HS-5 (cell line): Measurements from ENCODE around the gene NECAB3.
"Not testable (repeated sequence)": the region's sequence is repeated elsewhere in the genome, so short reads cannot be mapped to it uniquely, and the experiment has no call there.

ENCODE experiments used
- DNase-seq: peaks from one replicate; pipeline ENCODE4 v3.0.0-alpha.2; 2012; ENCODE audit warnings: low read depth

NECAB3 gene, protein sequence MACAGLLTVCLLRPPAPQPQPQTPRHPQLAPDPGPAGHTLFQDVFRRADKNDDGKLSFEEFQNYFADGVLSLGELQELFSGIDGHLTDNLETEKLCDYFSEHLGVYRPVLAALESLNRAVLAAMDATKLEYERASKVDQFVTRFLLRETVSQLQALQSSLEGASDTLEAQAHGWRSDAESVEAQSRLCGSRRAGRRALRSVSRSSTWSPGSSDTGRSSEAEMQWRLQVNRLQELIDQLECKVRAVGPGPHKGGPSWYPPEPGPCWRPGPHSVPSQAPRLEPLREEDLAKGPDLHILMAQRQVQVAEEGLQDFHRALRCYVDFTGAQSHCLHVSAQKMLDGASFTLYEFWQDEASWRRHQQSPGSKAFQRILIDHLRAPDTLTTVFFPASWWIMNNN

GRCh38 chr20:33674294-33675135 is at the start of gene NECAB3:
Gene NECAB3 (minus strand): TSS chr20:33674428. CDS start chr20:33674352, 76 bp downstream.
- peak; percentile 28 for DNase-seq

- DNase-seq = no peak
Observed at GRCh38 chr20:33721391-33722140, 47.3 kb upstream of the NECAB3 start.

DNA sequence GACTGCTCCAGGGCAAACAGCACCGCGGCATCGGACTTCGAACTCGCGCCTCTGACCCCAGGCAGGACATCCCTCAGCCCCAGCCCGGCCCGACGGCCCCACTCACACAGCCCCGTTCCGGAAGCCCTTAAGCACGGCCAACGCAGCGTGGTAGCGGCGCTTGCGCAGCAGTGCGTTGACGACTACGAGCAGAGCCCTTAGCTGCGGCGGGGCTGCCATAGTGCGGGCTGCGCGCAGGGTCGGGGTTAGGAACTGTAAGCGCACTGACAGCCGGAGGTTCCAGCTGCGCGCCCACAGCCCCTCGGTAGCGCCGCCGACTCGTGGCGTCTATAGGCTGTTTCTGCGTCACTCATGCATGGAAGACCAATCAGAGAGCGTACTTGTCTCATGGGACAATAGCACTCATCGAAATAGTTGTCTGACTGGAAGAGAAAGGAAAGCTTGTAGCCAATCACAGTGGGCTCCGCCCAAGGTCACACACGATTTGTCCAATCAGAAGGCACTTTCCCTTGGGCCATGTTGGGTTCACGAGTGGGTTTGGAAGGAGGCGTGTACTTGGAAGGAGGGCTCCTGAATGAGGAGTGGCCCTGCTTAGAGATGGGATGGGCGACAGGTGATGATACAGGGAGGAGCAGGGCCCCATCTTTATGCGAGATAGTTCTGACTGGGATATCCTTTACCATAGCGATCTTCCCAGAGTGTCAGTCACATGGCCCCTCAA is 45.9 kb upstream of the NECAB3 start, which contains the start of gene PXMP4:
Gene PXMP4, minus strand, starts transcription at position 322 of the 721 bp plus-strand sequence. Its CDS starts 103 bp downstream, at position 219.
- DNase-seq = peak; percentile 95

- no peak for DNase-seq
Observed at GRCh38 chr20:33719277-33719988, 45.2 kb upstream of the NECAB3 start.

DNA sequence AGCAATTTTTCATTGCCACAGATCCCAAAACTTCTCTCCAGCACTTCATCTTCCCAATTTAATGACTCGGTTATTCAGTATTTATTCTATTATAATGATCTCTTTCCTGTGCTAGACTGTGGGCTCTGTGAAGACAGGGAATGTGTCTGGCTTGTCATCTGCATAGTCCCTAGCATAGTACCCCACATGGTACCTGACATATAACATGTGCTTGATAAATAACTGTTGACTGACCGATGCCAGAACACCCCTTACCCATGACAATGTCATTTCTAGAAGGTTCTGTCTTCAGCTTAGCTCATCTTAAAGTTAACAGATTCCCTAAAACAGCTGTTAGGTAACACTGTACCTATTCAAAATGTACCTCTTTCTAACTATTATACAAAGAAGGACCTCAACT is 42.3 kb upstream of the NECAB3 start:
- DNase-seq = no peak

- DNase-seq = no peak
Observed at GRCh38 chr20:33713865-33714367, 39.7 kb upstream of the NECAB3 start.

GRCh38 chr20:33711446-33711738 is 37.2 kb upstream of the NECAB3 start:
- DNase-seq = no peak

DNA sequence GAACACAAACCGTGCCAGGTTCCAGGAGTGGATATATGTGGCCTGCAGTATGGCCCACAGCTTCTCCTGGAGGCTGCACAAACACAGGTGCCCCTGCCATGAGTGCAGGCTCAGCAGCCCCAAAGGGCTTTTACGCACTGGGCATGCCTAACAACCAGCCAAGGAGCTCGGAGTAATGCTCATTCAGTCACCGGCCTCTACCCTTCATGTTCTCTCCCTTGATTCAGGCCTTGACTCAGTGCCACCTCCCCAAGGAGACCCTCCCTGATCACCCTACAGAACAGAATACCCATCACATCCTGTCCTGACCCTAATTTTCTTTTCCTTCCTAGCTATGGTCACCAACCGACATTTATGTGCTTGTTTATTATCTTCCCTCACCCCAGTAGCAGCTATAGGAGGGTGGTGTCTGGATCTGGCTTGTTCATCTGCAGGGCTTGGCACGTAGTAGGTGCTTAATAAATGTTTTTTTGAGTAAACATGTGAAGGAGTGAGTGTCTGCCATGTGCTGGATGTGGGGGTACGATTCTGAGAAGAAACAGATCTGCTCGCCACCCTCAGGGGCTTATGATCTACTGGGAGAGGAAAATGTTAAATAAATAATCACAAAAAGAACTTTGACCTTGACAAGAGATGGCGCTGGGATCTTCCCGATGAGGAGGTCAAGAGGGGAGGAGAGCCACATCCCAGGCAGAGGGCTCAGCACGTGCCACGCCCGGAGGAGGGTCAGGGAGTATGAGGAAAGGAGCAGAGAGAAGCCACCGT is 36.6 kb upstream of the NECAB3 start:
- DNase-seq = no peak

- DNase-seq = no peak
Observed at GRCh38 chr20:33709905-33710541, 35.8 kb upstream of the NECAB3 start.

DNA sequence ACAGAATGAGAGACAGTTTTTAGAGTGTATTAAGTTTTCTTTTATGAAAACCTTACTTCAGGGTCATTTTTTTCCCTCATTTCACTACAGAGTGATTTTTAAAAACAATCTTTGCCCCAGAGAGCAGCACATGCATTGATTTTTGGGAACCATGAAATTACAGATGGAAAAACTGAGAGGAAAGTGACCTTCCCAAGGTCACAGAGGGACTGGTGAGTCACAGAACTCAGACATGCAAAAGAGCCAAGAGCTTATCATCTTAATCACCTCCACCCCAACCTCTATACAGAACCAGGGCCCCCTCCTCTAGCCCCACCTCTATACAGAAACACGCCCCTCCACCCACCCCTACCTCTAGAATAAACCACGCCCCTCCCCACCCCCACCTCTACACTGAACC is 35.2 kb upstream of the NECAB3 start:
- no peak for DNase-seq

DNA sequence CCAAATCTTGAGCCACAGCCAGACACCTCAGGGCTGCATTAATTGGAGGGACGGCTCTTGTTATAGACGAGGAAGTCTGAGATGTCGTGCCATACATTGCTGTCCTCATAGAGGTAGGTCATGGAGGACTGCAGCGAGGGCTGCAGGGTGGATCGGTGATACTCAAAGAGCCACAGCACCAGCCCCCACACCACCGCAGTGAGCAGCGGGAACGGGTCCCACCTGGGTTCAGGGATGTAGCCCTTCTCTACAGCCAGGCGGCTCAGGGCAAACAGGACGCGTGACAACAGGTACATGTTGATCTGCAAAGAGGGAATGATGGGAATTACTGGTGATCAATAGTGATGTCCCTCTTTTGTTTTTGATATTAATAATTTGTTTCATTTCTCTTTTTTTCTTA is 33.4 kb upstream of the NECAB3 start:
- no peak for DNase-seq

DNA sequence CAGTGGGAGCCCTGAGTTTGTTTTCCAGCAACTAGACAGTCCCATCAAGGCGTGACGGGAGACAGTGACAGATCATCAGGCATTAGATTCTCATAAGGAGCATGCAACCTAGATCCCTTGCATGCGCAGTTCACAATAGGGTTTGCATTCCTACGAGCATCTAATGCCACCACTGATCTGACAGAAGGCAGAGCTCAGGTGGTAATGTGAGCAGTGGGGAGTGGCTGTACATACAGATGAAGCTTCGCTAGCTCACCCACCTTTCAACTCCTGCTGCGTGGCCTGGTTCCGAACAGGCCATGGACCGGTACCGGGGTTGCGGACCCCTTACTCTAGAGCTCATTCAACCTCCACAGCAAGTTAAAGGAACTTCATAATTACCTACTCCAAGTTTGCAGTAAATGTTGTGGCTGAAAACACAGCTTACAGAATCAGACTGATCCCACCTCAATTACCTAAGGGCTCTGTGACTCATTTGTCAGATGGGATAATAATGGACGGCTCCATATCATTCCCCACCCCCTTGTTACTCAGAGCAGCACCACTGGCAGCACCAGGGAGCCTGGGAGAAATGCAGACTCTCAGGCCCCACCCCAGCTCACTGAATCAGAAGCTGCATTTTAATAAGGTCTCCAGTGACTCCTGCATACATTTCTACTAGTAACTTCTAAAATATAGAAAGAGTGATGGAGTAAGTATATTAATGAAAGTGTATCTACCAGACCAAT is 30.1 kb upstream of the NECAB3 start:
- DNase-seq = no peak

GRCh38 chr20:33703498-33704137 is 29.4 kb upstream of the NECAB3 start:
- DNase-seq = no peak

DNA sequence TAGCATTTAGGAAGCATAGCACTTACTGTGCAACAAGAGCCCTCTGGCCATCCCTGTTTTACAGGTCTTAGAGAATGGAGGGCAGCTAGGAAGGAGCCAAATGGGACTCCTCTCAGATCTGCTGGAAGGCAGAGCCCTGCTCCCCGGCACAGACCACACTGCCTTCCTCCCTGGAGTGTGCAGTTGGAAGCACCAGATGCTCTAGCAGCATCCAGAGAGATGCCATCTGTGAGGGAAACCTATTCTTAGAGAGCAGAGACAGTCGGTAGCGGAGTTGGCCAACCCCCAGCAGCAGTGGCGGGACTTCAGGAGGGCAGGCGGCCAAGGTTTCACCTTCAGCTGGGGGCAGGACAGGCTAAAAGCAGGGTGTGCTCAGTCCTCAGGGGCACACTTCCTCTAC is 28.6 kb upstream of the NECAB3 start:
- no peak for DNase-seq

- no peak for DNase-seq
Observed at GRCh38 chr20:33701629-33702450, 27.6 kb upstream of the NECAB3 start.

- not testable (repeated sequence) for DNase-seq
Observed at GRCh38 chr20:33700696-33701441, 26.6 kb upstream of the NECAB3 start.

GRCh38 chr20:33698966-33699365 is 24.7 kb upstream of the NECAB3 start:
- DNase-seq = not testable (repeated sequence)
